WTC11 (cell line): ENCODE measurements around the gene FOXF2. TPM values are rescaled to one million over a fixed set of nuclear protein-coding genes. Genes with fewer than 3 reads are reported as not detected.

Source experiments
- ATAC-seq: fragments of 200-7000 bp; cut with Tn5 transposase; 2 replicates; pipeline ENCODE4 v1.10.0; 2021; ENCODE audit warnings: mild to moderate bottlenecking, moderate library complexity
- CTCF ChIA-PET: fragments of 300-600 bp; sonication (Branson Sonifier 250); formaldehyde crosslinking; loops from one replicate; lab custom pipeline; 2021; ENCODE audit warnings: antibody characterized with exemption; lab: Charles Lee
- POLR2A ChIA-PET: fragments of 350-600 bp; sonication (Branson Sonifier 250); formaldehyde crosslinking; loops from one replicate; lab custom pipeline; 2021; ENCODE audit warnings: antibody characterized with exemption; lab: Charles Lee
- DNase-seq: peaks from one replicate; pipeline ENCODE4 v3.0.0; 2021; ENCODE audit warnings: low spot score
- H3K27ac Mint-ChIP-seq: 2 replicates; pipeline ENCODE4 v1.8.0; 2021; ENCODE audit warnings: mixed read lengths
- H3K27me3 Mint-ChIP-seq: 2 replicates; pipeline ENCODE4 v1.8.0; 2021; ENCODE audit warnings: low read depth, mild to moderate bottlenecking, moderate library complexity, mixed read lengths
- H3K36me3 Mint-ChIP-seq: 2 replicates; pipeline ENCODE4 v1.8.0; 2021; ENCODE audit warnings: mixed read lengths
- H3K4me1 Mint-ChIP-seq: 2 replicates; pipeline ENCODE4 v1.8.0; 2022; ENCODE audit warnings: mixed read lengths
- H3K4me3 Mint-ChIP-seq: 2 replicates; pipeline ENCODE4 v1.8.0; 2021; ENCODE audit warnings: mild to moderate bottlenecking, moderate library complexity, mixed read lengths
- H3K9me3 Mint-ChIP-seq: 2 replicates; pipeline ENCODE4 v1.8.0; 2021; ENCODE audit warnings: mixed read lengths
- AR ChIP-seq: fragments of 250-450 bp; sonication (Bioruptor Pico); IDR thresholded peaks from 2 replicates; pipeline ENCODE4 v1.9.0; 2021; ENCODE audit warnings: mild to moderate bottlenecking
- ATF3 ChIP-seq: sonication (generic); formaldehyde crosslinking; conservative IDR thresholded peaks from 2 replicates; pipeline ENCODE4 v1.8.1; 2022; ENCODE audit warnings: mild to moderate bottlenecking, missing genetic modification reagents
- CBFB ChIP-seq: sonication (generic); formaldehyde crosslinking; IDR thresholded peaks from 2 replicates; pipeline ENCODE4 v1.8.1; 2022; ENCODE audit warnings: mild to moderate bottlenecking, low read depth, missing genetic modification reagents
- CREM ChIP-seq: sonication (generic); formaldehyde crosslinking; IDR thresholded peaks from 2 replicates; pipeline ENCODE4 v1.8.1; 2022; ENCODE audit warnings: mild to moderate bottlenecking, missing genetic modification reagents, moderate library complexity
- EMX1 ChIP-seq: fragments of 250-450 bp; sonication (Bioruptor Pico); IDR thresholded peaks from 2 replicates; pipeline ENCODE4 v1.8.0; 2021; ENCODE audit warnings: mild to moderate bottlenecking
- ERG ChIP-seq: fragments of 250-450 bp; sonication (Bioruptor Pico); IDR thresholded peaks from 2 replicates; pipeline ENCODE4 v1.8.0; 2021; ENCODE audit warnings: mild to moderate bottlenecking
- ESRRA ChIP-seq: sonication (generic); formaldehyde crosslinking; IDR thresholded peaks from 2 replicates; pipeline ENCODE4 v1.8.1; 2022; ENCODE audit warnings: mild to moderate bottlenecking, missing genetic modification reagents, borderline replicate concordance
- ETV6 ChIP-seq: sonication (generic); formaldehyde crosslinking; IDR thresholded peaks from 2 replicates; pipeline ENCODE4 v1.8.1; 2022; ENCODE audit warnings: mild to moderate bottlenecking, missing genetic modification reagents
- FOXJ3 ChIP-seq: sonication (generic); formaldehyde crosslinking; IDR thresholded peaks from 2 replicates; pipeline ENCODE4 v1.9.0; 2021; ENCODE audit warnings: missing genetic modification reagents, mild to moderate bottlenecking, borderline replicate concordance
- FOXP1 ChIP-seq: sonication (generic); formaldehyde crosslinking; IDR thresholded peaks from 2 replicates; pipeline ENCODE4 v1.8.0; 2022; ENCODE audit warnings: missing genetic modification reagents, mild to moderate bottlenecking, moderate library complexity, borderline replicate concordance
- IRF1 ChIP-seq: sonication (generic); formaldehyde crosslinking; IDR thresholded peaks from 2 replicates; pipeline ENCODE4 v1.8.0; 2023; ENCODE audit warnings: missing genetic modification reagents
- MAX ChIP-seq: sonication (generic); formaldehyde crosslinking; IDR thresholded peaks from 2 replicates; pipeline ENCODE4 v1.8.0; 2022; ENCODE audit warnings: mild to moderate bottlenecking, missing genetic modification reagents
- MXD4 ChIP-seq: fragments of 250-450 bp; sonication (Bioruptor Pico); IDR thresholded peaks from 2 replicates; pipeline ENCODE4 v1.8.0; 2021; ENCODE audit warnings: mild to moderate bottlenecking, moderate library complexity, borderline replicate concordance
- NFE2L1 ChIP-seq: sonication (generic); formaldehyde crosslinking; IDR thresholded peaks from 2 replicates; pipeline ENCODE4 v1.8.1; 2023; ENCODE audit warnings: missing genetic modification reagents
- NR1H2 ChIP-seq: sonication (generic); formaldehyde crosslinking; IDR thresholded peaks from 2 replicates; pipeline ENCODE4 v1.9.0; 2021; ENCODE audit warnings: mild to moderate bottlenecking, moderate library complexity, missing genetic modification reagents
- RELA ChIP-seq: sonication (generic); formaldehyde crosslinking; IDR thresholded peaks from 2 replicates; pipeline ENCODE4 v1.8.1; 2022; ENCODE audit warnings: missing genetic modification reagents, mild to moderate bottlenecking, borderline replicate concordance
- SP1 ChIP-seq: sonication (generic); formaldehyde crosslinking; conservative IDR thresholded peaks from 2 replicates; pipeline ENCODE4 v1.8.1; 2022; ENCODE audit warnings: missing genetic modification reagents
- ZMAT4 ChIP-seq: fragments of 250-450 bp; sonication (Bioruptor Pico); IDR thresholded peaks from 2 replicates; pipeline ENCODE4 v1.9.0; 2021; ENCODE audit warnings: mild to moderate bottlenecking
- ZNF219 ChIP-seq: sonication (generic); formaldehyde crosslinking; IDR thresholded peaks from 2 replicates; pipeline ENCODE4 v1.8.0; 2023; ENCODE audit warnings: missing genetic modification reagents, mild to moderate bottlenecking, borderline replicate concordance
- ZNF281 ChIP-seq: sonication (generic); formaldehyde crosslinking; IDR thresholded peaks from 2 replicates; pipeline ENCODE4 v1.8.0; 2023; ENCODE audit warnings: mild to moderate bottlenecking, missing genetic modification reagents
- ZNF317 ChIP-seq: sonication (generic); formaldehyde crosslinking; IDR thresholded peaks from 2 replicates; pipeline ENCODE4 v1.8.1; 2023; ENCODE audit warnings: low read depth, mild to moderate bottlenecking, moderate library complexity, missing genetic modification reagents, borderline replicate concordance
- ZSCAN18 ChIP-seq: fragments of 250-450 bp; sonication (Bioruptor Pico); IDR thresholded peaks from 2 replicates; pipeline ENCODE4 v2.1.2; 2022; ENCODE audit warnings: mild to moderate bottlenecking, moderate library complexity
- total RNA-seq: library from RNA; stranded (reverse); gene quantifications from 3 replicates; pipeline ENCODE4 v1.2.3, GENCODE V29; 2021

FOXF2 gene
- total RNA-seq, 1 experiment from 2014 or later, result 0.11 TPM

- ChIA-PET CTCF (interaction anchor here (2.2 to 2.6 kb wide), 2 partner anchors 12 to 52 kb away, joined by 12 to 23 read pairs; no protein-coding TSS in a partner anchor), POLR2A (no interaction called here)
- H3K4me1 Mint-ChIP-seq, result peaks cover 48% of the 10 kb centered on the region
- H3K4me3 Mint-ChIP-seq, result peak overlapping the region; percentile 60
- TF ChIP-seq ZNF219 (CRISPR knock-in tag), result no peak
- TF ChIP-seq CBFB, result no peak
- TF ChIP-seq FOXJ3 (CRISPR knock-in tag), result no peak
- no peak for TF ChIP-seq RELA (CRISPR knock-in tag)
- TF ChIP-seq ZSCAN18, result no peak
- H3K36me3 Mint-ChIP-seq, result no peaks in the 10 kb centered on the region; the same call in 1 of the 2 replicates
- H3K27me3 Mint-ChIP-seq, result peaks cover 95% of the 10 kb centered on the region
- H3K27ac Mint-ChIP-seq, result no peak overlapping the region
- DNase-seq (no peak), ATAC-seq (no peak)
- H3K9me3 Mint-ChIP-seq, result no peaks in the 10 kb centered on the region
Measured at GRCh38 chr6:1384549-1385128, 4.7 kb upstream of the FOXF2 start.

- H3K27ac Mint-ChIP-seq, result no peak overlapping the region
- H3K4me3 Mint-ChIP-seq, result peak overlapping the region; percentile 60
- DNase-seq, result no peak
- H3K4me1 Mint-ChIP-seq, result peaks cover 45% of the 10 kb centered on the region
- H3K36me3 Mint-ChIP-seq, result no peaks in the 10 kb centered on the region; the same call in 1 of the 2 replicates
- no peaks in the 10 kb centered on the region for H3K9me3 Mint-ChIP-seq
- POLR2A ChIA-PET, result no interaction called here
- no peak for ATAC-seq
- peaks cover 92% of the 10 kb centered on the region for H3K27me3 Mint-ChIP-seq
- CTCF ChIA-PET, result interaction anchor here (1.7 to 1.9 kb wide), 2 partner anchors 11 to 51 kb away, joined by 5 to 12 read pairs; no protein-coding TSS in a partner anchor
- no peak for TF ChIP-seq IRF1 (CRISPR knock-in tag)
- TF ChIP-seq ZMAT4 (CRISPR knock-in tag), result no peak
- TF ChIP-seq CREM, result no peak
- TF ChIP-seq ATF3 (CRISPR knock-in tag), result no peak
- TF ChIP-seq RELA (CRISPR knock-in tag), result no peak
- TF ChIP-seq MXD4 (CRISPR knock-in tag), result no peak
- TF ChIP-seq ZNF281 (CRISPR knock-in tag), result no peak
- no peak for TF ChIP-seq AR (CRISPR knock-in tag)
- TF ChIP-seq MAX (CRISPR knock-in tag), result no peak
- no peak for TF ChIP-seq SP1
- TF ChIP-seq FOXP1, result no peak
- no peak for TF ChIP-seq ZNF317 (CRISPR knock-in tag)
- TF ChIP-seq EMX1 (CRISPR knock-in tag), result no peak
- TF ChIP-seq ETV6 (CRISPR knock-in tag), result no peak
- TF ChIP-seq ERG, result no peak
- no peak for TF ChIP-seq NFE2L1 (CRISPR knock-in tag)
- TF ChIP-seq ESRRA (CRISPR knock-in tag), result no peak
- TF ChIP-seq NR1H2 (CRISPR knock-in tag), result no peak
Measured at GRCh38 chr6:1385129-1386037, 4.0 kb upstream of the FOXF2 start.
